GM19438 (cell line): ENCODE data around the gene WNT9A.

Experiments
- ATAC-seq: cut with Tn5 transposase; IDR thresholded peaks from one replicate; pipeline ENCODE4 v1.9.1; 2021; ENCODE audit warnings: low read depth; ENCODE audit not compliant: unreplicated experiment

WNT9A gene

GRCh38 chr1:227942716-227943261 lies 4.9 kb downstream of the WNT9A start:
- no peak for ATAC-seq

GRCh38 chr1:227942021-227942715 lies 5.6 kb downstream of the WNT9A start:
- no peak for ATAC-seq

- no peak for ATAC-seq
These were observed 6.2 kb downstream of the WNT9A start for GRCh38 chr1:227941509-227942020.

GRCh38 chr1:227940791-227941241 lies 6.9 kb downstream of the WNT9A start:
- ATAC-seq = no peak

GRCh38 chr1:227939791-227940771 lies 7.7 kb downstream of the WNT9A start:
- no peak for ATAC-seq

GRCh38 chr1:227938911-227939790 lies 8.6 kb downstream of the WNT9A start:
- ATAC-seq = no peak

GRCh38 chr1:227938276-227938675 lies 9.5 kb downstream of the WNT9A start:
- ATAC-seq = no peak

GRCh38 chr1:227937838-227938145 lies 9.9 kb downstream of the WNT9A start:
- ATAC-seq = no peak

- ATAC-seq = no peak
These were observed 10.5 kb downstream of the WNT9A start for GRCh38 chr1:227937031-227937837.

- no peak for ATAC-seq
These were observed 11.9 kb downstream of the WNT9A start for GRCh38 chr1:227935826-227936225.

GRCh38 chr1:227934476-227935313 lies 13.0 kb downstream of the WNT9A start:
- ATAC-seq = no peak

- ATAC-seq = no peak
These were observed 17.8 kb downstream of the WNT9A start for GRCh38 chr1:227929751-227930472.

- no peak for ATAC-seq
These were observed 18.8 kb downstream of the WNT9A start for GRCh38 chr1:227928811-227929375.

GRCh38 chr1:227927971-227928741 lies 19.6 kb downstream of the WNT9A start:
- ATAC-seq = no peak

- ATAC-seq = no peak
These were observed 20.5 kb downstream of the WNT9A start for GRCh38 chr1:227926896-227927885.
